Activated naive CD4-positive, alpha-beta T cell (primary cell): ENCODE results near the gene CNTLN.
"Not testable (repeated sequence)": the region's sequence is repeated elsewhere in the genome, so short reads cannot be mapped to it uniquely, and the experiment has no call there.

Experiments
- DNase-seq, 4 experiments: peaks; one replicate each; lab custom pipeline; 2025; lab: John Stamatoyannopoulos, UW

The CNTLN gene

DNA sequence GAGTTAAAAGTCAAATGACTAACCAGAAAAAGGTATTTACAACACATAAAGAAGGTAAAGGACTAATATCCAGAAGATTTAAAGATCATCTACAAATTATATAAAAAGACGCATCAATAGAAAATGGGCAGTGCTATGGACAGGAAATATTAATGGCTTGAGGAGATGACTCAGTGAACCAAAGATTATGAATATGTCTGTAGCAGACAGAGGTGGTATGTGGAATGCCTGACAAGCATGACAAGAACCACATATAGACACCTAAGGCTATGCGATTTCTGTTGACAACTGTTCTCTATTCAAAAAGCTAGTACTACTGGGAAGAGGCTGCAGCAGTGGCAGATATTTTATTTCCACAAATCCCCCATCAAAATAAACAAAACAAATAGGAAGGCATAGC lies 267.0 kb downstream of the CNTLN start:
- no peak for DNase-seq

GRCh38 chr9:17402309-17402708 lies 267.5 kb downstream of the CNTLN start:
- DNase-seq: no peak

DNA sequence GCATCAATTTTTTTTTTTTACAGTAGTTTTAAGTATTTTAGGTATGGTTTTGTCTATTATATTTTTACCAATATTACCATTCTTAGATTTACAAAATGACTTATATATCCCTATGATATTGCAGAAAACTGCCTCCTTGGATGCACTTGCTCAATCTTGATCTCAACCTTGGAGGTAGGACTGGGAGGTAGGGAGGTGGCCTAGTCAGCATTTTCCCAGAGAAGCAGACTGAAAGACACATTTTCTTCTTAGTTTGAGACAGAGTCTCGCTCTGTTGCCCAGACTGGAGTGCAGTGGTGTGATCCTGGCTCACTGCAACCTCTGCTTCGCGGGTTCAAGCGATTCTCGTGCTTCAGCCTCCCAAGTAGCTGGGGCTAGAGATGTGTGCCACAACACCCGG lies 268.7 kb downstream of the CNTLN start:
- no peak for DNase-seq

GRCh38 chr9:17414986-17415385 lies 280.1 kb downstream of the CNTLN start:
- DNase-seq: no peak

DNA sequence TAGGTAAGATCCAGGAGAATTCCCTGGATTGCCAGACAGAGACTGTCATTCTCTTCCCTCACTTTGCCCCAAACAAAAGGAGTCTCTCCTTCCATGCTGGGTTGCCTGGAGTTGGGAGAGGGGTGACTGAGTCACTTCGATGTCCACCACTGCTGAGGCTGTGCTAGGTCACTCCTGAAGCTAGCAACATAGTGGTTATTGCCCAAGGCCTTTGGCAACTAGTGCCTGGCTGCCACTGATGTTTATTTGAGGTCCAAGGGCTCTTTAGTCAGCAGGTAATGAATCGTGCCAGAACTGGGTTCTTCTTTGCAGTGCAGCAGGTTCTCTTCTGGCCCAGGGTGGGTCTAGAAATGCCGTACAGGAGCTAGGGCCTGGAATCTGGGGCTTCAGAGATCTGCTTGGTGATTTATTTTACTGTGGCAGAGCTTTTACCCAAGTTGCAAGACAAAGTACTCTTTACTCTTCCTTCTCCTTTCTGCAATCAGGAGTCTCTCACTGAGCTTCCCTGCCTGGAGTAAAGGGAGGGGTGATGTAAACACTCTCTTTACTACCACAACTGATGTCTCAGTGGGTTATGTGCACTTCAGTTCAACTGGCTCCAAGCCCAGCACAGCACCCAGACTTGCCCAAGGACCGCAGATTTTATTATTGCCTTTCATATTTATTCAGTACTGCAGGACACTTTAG lies 288.3 kb downstream of the CNTLN start:
- DNase-seq: no peak

DNA sequence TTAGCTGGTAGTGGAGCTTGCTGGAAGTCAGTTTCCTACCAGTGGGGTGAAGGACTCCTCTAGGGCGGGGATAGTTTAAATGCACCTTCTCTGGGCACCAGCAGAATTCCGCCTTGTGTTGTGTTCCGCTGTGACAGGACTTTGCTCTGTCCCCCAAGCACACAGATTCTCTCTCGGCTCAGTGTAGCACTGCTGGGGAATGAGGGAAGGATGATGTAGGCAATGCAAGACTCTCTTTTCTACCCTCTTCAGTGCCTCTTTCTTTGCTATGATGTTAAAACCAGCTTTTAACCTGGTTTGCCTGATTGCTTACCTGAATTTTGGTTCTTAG lies 288.8 kb downstream of the CNTLN start:
- DNase-seq: no peak

DNA sequence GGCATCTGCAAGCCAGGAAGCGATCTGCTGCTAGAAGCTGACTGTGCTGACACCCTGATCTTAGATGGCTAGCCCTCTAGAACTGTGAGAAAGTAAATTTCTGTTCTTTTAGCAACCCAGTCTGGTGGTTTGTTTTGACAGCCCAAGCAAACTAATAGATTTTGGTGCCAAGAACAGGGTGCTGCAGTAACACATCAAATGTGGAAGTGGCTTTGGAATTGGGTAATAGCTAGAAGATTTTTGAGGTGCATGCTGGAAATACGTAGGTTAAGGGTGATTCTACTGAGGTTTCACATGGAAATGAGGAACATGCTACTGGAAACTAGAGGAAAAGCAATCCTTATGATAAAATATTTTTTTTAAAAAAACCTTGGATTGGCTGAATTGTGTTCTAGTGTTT lies 290.5 kb downstream of the CNTLN start:
- DNase-seq: no peak

DNA sequence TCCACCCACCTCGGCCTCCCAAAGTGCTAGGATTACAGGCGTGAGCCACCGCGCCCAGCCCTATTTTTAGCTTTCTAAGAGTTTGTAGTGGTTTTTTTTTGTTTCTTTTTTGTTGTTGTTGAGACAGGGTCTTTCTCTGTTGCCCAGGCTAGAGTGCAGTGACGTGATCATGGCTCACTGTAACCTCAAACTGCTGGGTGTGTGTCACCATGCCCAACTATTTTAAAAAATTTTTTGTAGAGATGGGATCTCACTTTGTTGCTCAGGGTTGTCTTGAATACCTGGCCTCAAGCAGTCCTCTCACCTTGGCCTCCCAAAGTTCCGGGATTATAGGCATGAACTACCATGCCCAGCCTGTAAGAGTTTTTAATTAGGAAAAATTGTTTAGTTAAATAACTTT lies 298.7 kb downstream of the CNTLN start:
- DNase-seq: no peak

DNA sequence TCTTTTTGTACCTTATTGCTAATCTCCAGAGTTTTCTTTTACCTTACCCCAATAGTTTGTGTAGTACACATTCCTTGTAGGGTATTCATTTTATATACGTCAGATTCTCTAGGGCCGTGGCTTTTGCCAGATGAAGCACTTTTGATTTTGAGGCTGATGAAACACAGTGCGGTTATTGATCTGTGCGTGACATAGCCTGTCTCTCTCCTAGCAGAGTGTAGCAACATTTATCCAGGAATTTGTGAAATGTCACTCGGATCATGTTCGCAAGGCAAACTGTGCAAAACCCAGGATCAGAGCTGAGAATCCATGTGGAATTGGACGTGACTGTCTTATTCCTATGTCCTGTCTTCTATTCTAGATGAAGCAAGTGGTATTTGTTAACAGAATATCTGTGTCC lies 302.0 kb downstream of the CNTLN start:
- no peak for DNase-seq

DNA sequence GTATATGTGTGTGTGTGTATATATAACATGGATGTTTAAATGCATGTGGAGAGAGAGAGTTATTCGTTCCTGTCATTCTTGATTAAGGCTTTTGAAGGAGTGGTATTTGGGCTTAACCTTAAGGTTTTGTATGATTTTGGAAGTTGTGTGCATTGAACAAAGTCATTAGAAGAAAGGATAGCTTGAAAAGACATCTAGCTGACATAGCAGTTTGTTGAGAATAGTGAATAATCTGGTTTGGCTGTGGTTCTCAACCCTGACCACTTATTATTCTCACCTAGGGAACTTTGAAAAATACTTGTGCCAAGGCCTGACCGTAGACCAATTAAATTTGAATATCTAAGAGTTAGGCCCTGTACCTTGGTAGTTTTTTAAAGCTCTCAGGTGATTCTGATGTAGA lies 303.0 kb downstream of the CNTLN start:
- DNase-seq: no peak

- DNase-seq: not testable (repeated sequence)
These were observed 310.3 kb downstream of the CNTLN start for GRCh38 chr9:17445126-17445525.

GRCh38 chr9:17453751-17454150 lies 318.9 kb downstream of the CNTLN start:
- no peak for DNase-seq

- no peak for DNase-seq
These were observed 328.1 kb downstream of the CNTLN start for GRCh38 chr9:17462869-17463464.

DNA sequence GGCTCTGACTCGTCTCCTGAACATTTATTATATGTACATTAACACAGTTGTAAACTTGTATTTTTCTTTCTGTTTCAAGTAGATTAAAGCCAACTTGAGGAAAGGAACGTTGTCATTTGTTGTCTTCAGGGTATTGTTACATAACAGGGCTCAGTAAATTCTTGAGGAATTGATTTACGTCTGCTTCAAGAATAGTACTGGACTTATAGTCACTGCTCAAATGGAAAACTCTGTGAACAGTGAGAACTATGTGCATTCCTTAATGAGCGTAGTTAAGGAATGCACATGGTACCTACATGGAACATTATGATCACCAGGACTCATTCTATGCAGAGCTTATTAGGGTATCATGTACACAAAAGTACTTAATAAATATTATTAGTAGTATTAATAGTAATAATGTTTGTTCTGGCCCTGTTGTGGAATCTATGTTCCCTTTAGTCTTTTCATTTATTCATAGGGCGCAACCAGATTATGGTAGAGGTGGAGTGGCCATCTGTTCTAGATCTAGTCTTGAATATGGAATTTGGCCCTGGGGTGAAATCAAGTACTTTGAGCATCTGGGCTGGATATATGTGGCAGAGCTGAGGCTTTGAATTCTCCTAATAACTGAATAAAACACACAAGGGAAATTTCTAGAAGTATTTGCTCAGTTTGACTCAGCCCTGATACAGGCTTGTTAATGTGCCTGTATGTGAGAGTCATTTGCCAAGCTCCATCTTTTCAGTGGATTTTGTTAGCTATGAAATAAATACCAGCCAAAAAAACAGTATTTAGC lies 335.4 kb downstream of the CNTLN start:
- DNase-seq: no peak

GRCh38 chr9:17472126-17472525 lies 337.3 kb downstream of the CNTLN start:
- no peak for DNase-seq

DNA sequence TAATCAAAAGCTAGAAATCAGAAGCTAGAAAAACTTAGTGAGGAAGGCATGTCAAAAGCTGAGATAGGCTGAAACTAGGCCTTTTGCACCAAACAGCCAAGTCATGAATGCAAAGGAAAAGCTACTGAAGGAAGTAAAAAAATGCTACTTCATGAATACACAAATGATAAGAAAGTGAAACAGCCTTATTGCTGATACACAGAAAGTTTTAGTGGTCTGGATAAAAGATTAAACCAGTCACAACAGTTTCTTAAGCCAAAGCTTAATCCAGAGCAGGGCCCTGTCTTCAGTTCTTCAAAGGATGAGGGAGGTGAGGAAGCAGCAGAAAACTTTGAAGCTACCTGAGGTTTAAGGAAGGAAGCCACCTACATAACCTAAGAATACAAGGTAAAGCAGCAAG lies 341.6 kb downstream of the CNTLN start:
- DNase-seq: no peak

- no peak for DNase-seq
These were observed 343.0 kb downstream of the CNTLN start for GRCh38 chr9:17477816-17478215.

DNA sequence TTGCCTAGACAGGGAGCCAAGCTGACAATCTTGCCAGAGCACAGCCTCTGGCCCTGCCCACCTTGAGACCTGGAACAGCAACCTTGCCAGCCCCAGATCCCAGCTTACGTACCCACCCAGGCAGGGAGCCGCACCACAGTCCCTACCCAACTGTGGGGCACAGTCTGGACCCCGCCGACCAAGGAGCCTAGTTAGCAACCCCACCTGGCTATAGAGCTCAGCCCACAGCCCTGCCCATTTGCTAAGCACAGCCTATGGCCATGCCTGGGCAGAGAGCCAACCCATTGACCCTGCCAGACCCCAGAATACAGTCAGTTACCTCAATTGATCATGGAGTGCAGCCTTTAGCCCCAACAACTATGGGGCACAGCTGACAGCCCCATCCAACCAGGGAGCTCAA lies 346.1 kb downstream of the CNTLN start:
- no peak for DNase-seq

GRCh38 chr9:17481565-17481964 lies 346.7 kb downstream of the CNTLN start:
- no peak for DNase-seq

DNA sequence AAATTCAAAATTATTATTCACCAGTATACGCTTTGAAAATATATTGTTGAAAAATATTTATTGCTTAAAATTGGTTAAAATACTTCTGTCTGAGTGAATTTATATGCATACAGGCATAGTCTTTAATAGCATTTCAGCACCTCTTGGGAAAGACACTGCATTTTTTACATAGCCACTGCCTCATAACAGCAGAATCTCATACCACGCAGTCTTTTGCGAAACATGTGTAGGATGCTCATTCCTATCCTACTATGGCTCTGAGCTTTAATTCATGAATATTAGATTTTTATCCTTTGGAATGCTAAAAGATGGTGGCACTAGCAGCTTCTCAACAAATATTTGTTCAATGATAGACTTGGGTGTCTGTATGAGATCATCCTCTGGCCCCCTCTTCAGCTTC lies 350.1 kb downstream of the CNTLN start:
- no peak for DNase-seq

DNA sequence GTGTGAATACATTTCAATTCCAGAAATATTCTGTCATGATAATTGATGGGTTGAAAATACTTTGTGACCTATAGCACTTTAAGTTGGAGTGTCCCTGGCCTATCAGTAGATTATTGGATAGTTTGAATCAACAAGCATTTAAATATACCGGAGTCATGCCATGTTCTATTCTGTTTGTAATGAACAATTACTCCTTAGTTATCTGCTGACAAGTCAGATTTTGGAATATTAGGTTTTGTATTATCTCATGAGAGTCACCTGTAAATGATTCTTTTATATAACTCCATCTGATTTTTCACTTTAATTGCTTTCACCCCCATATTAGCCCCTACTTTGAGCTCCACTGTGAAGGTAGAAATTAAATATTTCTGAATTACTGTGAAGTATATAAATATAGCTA lies 351.6 kb downstream of the CNTLN start:
- no peak for DNase-seq

DNA sequence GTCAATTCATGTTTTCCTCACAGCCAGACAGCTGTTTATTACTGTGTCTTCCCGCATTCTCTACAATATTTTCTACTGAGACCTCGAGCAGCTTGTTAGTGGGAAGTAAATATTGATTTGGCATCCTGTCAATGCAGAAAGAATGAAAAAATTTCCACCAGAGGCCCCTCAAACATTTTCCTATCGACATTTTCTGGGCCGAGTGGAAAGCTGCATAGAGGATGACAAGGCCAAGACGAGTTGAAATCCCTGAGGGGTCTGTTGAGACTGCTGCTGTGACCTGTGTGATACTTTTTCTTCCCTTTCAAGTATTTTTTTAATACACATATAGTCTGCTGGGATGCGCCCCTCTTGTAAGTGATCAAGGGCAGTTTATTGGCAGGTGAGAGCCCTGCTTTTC lies 352.6 kb downstream of the CNTLN start:
- no peak for DNase-seq

- no peak for DNase-seq
These were observed 353.8 kb downstream of the CNTLN start for GRCh38 chr9:17488662-17489061.

- DNase-seq: no peak
These were observed 355.3 kb downstream of the CNTLN start for GRCh38 chr9:17490110-17490509.
